HG03521 (cell line): ENCODE measurements around the gene CEMIP2.

ENCODE experiments used
- ATAC-seq: cut with Tn5 transposase; IDR thresholded peaks from one replicate; pipeline ENCODE4 v1.9.1; 2021; ENCODE audit warnings: mild to moderate bottlenecking, moderate library complexity; ENCODE audit not compliant: unreplicated experiment

The CEMIP2 gene

GRCh38 chr9:71647094-71647591 lies 121.2 kb downstream of the CEMIP2 start:
- ATAC-seq = no peak

GRCh38 chr9:71646131-71646530 lies 122.2 kb downstream of the CEMIP2 start:
- no peak for ATAC-seq

GRCh38 chr9:71644819-71645362 lies 123.4 kb downstream of the CEMIP2 start:
- no peak for ATAC-seq

GRCh38 chr9:71643330-71643729 lies 125.0 kb downstream of the CEMIP2 start:
- ATAC-seq = no peak

- no peak for ATAC-seq
These were observed 126.3 kb downstream of the CEMIP2 start for GRCh38 chr9:71642056-71642455.

- ATAC-seq = no peak
These were observed 129.7 kb downstream of the CEMIP2 start for GRCh38 chr9:71638627-71639026.

- ATAC-seq = no peak
These were observed 130.4 kb downstream of the CEMIP2 start for GRCh38 chr9:71637926-71638325.

GRCh38 chr9:71637375-71637774 lies 130.9 kb downstream of the CEMIP2 start:
- ATAC-seq = no peak

GRCh38 chr9:71636143-71636839 lies 132.0 kb downstream of the CEMIP2 start:
- no peak for ATAC-seq

GRCh38 chr9:71634752-71635151 lies 133.6 kb downstream of the CEMIP2 start:
- ATAC-seq = no peak
